GM18526 (cell line): ENCODE results near the gene MLNR.

Experiments
- POLR2A ChIP-seq: IDR thresholded peaks from 3 replicates; pipeline ENCODE4 v1.6.1; 2011; ENCODE audit not compliant: insufficient read length; ENCODE audit errors: extremely low read depth

Gene MLNR

GRCh38 chr13:49220036-49220855 is at the start of gene MLNR:
TSS of gene MLNR (plus strand) at chr13:49220338. CDS start at chr13:49220338, 0 bp downstream.
- no peak for TF ChIP-seq POLR2A

DNA sequence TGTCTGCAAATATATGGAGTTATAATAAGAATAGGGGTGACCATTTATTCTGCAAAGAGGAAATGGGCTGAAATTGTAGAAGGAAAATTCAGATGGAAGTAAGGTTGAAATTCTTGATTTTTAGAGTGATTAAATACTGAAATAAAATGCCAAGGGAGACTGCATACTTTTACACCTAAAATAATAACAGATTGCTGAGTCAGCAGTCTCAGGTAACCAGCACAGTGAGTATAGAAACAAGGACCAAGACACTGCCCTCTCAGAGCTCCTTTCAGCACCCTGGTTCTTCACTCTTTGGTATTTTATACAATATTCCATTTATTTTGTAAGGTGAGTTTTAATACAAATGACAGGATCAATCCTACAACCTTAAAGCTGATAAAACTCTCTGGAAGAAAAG is 48.8 kb upstream of the MLNR start:
- no peak for TF ChIP-seq POLR2A

DNA sequence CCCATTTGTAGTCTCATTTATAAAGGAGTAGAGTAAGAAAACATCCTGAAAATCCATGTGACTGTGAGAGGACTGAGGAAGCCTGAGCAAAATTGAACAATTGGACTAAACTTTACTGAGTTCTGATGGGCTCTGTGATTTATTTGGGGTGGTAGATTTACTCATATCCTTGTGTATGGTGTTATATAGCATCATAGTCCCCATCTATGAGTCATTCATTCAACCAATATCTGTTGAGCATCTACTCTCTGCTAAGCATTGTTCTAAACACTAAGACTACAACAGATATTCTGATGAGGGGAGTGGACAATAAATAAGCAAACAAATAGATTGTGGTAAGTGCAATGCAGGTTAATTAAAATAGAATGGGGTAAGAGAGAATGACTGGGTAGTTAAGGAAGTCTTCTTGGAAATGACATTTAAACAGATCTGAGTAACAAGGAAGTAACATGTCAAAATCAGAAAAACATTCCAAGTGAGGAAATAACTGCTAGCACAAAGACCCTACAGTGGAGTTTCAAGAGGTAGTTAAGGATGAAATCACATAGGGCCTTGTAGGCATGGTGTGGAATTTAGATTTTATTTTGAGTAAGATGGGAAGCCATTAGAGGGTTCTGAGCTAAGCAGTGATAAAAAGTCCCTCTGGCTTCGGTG is 36.3 kb upstream of the MLNR start:
- TF ChIP-seq POLR2A: no peak

GRCh38 chr13:49184621-49185020 is 35.5 kb upstream of the MLNR start:
- TF ChIP-seq POLR2A: no peak

DNA sequence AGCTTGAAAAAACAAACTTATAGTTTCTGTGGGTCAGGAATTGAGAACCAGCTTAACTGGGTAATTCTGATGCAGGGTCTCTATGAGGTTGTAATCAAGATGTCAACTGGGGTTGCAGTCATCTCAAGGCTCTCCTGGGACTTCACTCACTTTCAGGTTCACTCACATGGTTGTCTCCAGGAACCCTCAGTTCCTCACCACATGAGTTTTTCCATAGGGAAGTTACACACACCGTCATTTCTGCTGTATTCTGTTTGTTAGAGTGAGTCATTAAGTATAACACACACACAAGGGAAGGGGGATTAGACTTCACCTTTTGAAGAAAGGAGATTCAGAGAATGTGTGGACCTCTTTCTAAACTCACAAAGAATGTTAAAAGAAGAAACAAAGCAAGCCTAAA is 34.9 kb upstream of the MLNR start:
- no peak for TF ChIP-seq POLR2A

DNA sequence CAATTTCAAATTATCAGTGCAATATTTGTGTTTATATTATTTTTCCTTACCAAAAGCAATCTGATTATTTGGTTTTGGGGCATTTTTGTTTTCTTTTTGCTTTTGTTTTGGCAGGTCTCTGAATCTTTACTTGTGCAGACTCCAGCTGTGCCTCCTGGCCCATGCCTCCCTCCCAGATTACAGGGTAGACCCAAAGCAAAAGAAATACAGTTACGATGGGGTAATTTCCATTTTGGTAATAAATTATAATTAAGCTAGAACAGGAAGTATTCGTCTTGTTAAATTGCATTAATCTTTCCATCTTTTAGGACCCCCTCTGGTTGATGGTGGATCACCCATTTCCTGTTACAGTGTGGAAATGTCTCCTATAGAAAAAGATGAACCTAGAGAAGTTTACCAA is 29.2 kb upstream of the MLNR start:
- TF ChIP-seq POLR2A: no peak

GRCh38 chr13:49206641-49207040 is 13.5 kb upstream of the MLNR start:
- no peak for TF ChIP-seq POLR2A

DNA sequence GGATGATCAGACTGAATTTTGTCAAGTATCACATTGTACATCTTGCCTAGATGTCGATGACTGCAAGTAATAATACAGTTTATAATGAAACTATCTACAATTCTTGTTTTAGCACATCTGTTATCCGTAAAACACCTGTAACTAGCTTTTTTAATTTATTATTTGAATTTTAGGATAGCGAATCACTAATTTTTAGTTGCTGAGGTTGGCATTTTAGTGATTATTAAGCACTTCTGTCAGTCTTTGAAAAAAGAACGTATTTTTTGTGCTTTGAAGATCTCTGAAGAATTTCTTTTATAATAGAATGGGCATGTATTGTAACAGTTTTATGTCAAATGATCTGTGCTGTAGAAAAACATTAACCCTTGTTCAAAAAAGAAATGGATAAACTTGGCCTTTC is 11.5 kb upstream of the MLNR start:
- TF ChIP-seq POLR2A: no peak

GRCh38 chr13:49210114-49210513 is 10.0 kb upstream of the MLNR start:
- TF ChIP-seq POLR2A: no peak

- no peak for TF ChIP-seq POLR2A
Measured at GRCh38 chr13:49210669-49211068, 9.5 kb upstream of the MLNR start.

- TF ChIP-seq POLR2A: no peak
Measured at GRCh38 chr13:49213539-49213938, 6.6 kb upstream of the MLNR start.

GRCh38 chr13:49213997-49214916 is 5.9 kb upstream of the MLNR start:
- TF ChIP-seq POLR2A: no peak

GRCh38 chr13:49214917-49215376 is 5.2 kb upstream of the MLNR start:
- no peak for TF ChIP-seq POLR2A

DNA sequence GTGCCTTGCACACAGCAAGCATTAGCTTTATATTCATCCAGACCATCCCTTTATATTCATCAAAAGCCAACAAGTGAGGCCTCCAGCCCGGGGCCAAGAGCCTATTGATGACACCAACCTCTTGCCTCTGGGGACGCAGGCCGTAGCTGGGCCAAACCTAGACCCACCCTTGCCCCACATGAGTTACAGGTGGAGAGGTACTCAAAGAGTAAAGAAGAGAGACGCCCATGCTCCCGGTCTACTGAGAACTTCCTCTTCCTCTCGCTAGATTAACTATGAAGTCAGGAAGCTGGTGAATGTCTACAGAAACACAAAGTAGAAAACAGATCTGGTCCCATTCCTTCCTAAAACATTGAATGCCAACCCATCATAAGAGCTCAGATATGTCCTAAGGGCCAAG is 3.8 kb upstream of the MLNR start:
- TF ChIP-seq POLR2A: no peak

GRCh38 chr13:49217962-49218492 is 2.1 kb upstream of the MLNR start:
- no peak for TF ChIP-seq POLR2A
